ENCODE measurements around the gene MNAT1.
"Not testable (repeated sequence)": the region's sequence is repeated elsewhere in the genome, so short reads cannot be mapped to it uniquely, and the experiment has no call there.

Gene MNAT1

GRCh38 chr14:60744566-60744965, 10.0 kb downstream of the MNAT1 start:
- no peak for DNase-seq

DNA sequence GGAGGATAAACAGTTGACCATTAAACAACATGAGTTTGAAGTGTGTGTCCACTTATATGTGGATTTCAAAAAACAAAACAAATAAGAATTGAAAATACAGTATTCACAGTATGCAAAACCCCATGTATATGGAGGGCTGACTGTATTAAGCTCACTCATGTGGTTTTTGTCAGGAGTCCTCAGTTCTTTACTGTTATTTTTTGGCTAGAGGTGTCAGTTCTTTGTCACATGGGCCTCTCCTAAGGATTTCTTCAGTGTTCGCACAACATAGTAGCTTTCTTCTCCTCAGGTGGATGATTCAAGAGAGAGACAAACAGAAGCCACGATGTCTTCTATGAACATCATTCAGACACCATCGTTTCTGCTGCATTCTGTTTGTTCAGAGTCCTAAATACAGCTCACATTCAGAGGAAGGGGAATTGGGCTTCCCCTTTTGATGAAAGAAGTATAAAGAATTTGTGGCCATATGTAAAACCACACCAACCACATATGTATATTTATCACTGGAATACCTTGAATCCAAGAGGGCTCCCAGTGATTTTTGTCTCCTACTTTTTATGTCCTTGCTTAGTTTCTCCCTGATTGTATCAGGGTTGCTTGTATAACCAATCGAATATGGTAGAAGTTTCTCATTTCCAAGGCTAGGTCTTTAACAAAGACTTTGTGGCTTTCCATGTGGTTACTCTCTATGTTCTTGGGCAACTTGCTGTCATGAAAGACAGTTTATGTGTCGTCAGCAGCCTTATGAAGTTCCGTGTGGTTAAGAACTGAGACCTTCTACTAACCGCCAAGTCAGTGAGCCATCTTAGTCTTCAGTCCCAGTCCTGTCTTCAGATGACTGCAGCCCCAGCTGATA, 18.9 kb downstream of the MNAT1 start:
- DNase-seq: no peak

- no peak for DNase-seq
Observed at GRCh38 chr14:60756847-60757246, 22.3 kb downstream of the MNAT1 start.

- no peak for DNase-seq
Observed at GRCh38 chr14:60757567-60758002, 23.0 kb downstream of the MNAT1 start.

DNA sequence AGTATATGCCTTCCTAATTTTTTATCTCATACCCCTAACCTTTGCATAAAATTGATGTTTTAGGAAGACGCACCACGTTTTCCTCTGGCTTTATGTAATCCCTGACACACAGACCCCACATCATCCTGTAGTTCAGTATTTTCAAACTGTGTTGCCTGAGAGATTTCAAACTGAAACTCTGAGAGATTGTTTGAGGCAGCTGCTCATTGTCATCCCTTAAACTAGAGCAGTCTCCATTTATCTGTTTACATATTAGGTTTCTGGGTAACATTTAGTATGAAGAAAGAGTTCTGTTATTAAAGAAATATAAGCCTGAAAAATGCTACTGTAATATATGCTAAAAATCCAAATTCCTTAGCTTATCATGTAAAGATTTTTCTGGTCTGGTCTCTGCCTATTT, 24.3 kb downstream of the MNAT1 start:
- no peak for DNase-seq

DNA sequence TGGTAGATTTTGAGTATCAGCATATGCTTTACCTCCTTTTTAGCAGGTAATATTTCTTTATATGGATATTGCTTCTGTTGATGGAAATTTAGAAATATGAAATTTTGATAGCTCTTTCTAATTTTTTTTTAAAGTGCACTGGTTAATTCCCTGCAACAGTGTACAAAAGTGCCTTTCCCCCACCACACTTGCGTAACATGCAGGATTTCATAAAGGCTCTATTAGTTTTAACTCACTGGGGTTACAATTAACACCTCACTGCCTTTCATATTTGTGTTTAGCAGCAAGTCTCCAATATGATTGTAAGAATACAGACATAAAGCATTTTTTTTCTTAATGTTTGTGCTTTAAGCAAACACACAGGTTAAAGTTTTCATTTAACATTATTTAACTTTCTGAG, 25.6 kb downstream of the MNAT1 start:
- DNase-seq: no peak

DNA sequence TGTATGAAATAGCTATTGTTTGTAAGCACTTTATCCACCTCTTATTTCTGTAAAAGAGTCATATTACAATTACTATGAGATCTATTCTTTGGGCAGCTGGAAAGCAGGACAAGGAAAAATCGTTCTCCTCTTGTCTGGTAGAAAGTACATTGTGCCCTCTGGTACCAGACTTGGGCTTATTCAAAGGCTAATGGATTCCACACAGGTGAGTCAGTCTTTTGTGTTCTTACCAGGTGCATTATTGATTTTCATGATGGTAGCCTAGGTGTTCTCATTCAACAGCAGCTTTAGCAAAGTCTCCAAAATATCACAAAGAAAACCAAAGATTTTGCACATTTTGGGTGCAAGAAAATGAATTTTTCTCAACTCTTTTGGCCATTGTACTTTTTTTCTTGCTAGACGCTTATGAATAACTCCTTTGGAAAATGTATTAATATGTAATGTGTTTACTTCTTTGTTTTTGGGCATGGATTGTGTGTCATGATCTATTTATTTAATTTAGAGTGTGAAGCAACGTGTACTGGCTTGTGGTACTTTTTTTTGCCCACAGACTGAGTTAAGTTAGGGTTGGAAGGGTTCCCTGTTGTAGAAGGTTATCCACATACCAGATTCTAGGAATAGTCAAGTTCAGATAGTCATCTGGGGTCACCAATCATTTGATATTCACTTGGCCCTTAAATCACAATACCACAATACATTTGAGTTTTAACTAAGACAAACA, 26.2 kb downstream of the MNAT1 start:
- DNase-seq: peak; percentile 45

DNA sequence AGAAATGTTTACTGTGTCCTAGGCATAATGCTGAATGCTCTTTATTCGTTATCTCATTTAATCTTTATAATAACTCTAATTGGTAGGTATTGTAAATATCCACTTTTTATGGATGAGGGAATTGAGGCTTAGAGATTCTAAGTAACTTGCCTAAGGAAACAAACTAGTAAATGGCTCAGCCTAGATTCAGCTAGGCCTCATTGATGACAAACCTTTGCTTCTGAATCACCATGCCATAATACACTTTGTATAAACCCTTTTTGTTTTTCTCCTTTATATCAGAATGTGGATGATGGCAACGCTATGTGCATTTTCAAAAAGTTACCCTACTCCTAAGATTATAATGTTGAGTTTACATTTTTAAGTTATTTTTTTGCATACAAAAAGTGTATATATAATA, 34.0 kb downstream of the MNAT1 start:
- DNase-seq: no peak

DNA sequence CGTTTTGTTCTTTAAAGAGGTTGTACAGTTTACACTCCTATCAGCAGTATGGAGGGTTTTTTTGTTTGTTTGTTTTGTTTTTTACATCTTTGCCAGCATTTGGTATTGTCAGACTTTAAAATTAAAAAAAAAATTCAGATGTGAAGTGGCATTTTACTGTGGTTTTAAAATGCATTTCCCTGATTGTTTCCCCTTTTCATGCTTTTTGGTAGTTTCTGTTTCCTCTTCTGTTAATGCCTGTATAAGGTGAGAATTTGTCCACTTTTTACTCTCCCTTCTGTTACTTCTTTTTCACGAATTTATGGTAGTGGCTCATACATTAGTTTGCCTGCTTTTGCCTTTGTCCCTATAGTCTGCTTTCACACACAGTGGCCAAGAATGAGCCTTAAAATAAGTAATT, 36.6 kb downstream of the MNAT1 start:
- DNase-seq: no peak

DNA sequence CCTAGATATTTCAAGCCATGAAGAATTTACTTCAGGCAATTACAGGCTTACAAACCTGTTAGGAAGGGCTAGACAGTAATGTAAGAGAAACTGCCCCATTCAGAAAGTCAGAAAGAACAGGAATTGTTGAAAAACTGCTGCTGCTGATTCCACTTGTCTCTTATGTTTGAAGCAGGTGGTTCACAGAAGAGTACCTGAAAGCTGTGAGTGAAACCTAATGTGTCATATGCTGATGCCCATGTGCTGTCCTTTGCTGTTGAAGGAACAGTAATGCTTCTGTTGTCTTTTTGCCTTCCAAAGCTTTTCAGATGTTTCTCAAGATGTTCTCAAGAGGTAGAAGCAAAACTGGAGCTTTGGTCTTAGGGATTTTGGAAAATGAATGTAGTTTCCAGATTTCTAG, 39.0 kb downstream of the MNAT1 start:
- DNase-seq: no peak

DNA sequence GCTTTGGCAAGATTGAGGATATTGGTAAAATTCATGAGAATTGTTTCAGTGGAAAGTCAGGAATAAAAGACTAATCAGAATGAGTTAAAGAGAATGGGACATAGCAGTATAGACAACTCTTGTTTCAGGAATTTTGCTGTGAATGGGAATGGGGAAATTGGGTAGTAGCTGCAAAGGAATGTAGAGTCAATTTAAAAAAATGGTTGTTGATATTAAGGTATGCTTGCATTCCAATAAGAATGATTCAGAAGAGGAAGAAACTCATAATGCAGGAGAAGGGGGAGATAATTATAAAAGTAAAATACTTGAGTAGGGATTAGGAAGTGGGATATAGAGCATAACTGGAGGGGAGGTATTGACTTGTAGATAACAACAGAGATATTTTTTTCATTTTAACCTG, 40.7 kb downstream of the MNAT1 start:
- no peak for DNase-seq

- DNase-seq: no peak
Observed at GRCh38 chr14:60777856-60778578, 43.5 kb downstream of the MNAT1 start.

DNA sequence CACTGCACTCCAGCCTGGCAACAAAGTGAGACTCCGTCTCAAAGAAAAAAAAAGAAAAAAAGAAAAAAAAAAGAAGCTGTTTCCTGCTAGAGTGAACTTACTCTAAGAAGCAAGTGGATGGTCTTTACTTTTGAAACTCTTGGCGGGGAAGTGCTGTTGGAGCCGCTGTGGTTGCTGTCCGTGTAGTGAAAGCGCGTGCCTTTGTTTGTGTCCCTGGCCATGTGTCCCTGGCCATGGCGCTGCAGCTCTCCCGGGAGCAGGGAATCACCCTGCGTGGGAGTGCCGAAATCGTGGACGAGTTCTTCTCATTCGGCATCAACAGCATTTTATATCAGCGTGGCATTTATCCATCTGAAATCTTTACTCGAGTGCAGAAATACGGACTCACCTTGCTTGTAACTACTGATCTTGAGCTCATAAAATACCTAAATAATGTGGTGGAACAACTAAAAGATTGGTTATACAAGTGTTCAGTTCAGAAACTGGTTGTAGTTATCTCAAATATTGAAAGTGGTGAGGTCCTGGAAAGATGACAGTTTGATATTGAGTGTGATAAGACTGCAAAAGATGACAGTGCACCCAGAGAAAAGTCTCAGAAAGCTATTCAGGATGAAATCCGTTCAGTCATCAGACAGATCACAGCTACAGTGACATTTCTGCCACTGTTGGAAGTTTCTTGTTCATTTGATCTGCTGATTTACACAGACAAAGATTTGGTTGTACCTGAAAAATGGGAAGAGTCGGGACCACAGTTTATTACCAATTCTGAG, 45.4 kb downstream of the MNAT1 start:
- not testable (repeated sequence) for DNase-seq

DNA sequence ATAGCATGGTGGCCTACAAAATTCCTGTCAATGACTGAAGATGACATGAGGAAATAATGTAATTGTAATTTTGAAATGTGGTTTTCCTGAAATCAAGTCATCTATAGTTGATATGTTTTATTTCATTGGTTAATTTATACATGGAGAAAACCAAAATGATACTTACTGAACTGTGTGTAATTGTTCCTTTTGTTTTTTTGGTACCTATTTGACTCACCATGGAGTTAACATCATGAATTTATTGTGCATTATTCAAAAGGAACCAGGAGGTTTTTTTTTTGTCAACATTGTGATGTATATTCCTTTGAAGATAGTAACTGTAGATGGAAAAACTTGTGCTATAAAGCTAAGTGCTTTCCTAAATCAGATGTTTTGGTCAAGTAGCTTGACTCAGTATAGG, 46.0 kb downstream of the MNAT1 start:
- not testable (repeated sequence) for DNase-seq

GRCh38 chr14:60786905-60787304, 52.3 kb downstream of the MNAT1 start:
- DNase-seq: no peak

DNA sequence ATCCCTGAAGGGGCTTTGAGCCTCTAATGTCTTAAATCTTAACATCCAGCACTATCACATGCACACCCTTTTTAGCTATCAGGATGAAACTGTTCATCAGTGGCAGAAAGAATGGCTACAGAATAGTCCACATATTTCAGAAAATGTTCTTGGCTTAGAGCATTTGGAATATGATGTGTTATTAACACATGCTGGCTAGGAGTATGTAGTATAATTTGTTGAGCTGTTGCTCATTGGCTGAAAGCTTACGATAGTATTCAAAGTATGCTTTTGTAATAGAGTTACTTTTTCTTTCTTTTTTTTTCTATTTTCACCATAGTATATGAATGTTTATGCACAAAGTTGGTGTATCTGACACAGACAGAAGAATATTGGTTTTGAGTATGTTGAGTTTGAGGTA, 55.1 kb downstream of the MNAT1 start:
- DNase-seq: no peak

GRCh38 chr14:60790850-60791249, 56.3 kb downstream of the MNAT1 start:
- DNase-seq: no peak

GRCh38 chr14:60796434-60796833, 61.9 kb downstream of the MNAT1 start:
- DNase-seq: no peak

- DNase-seq: no peak
Observed at GRCh38 chr14:60800409-60800808, 65.8 kb downstream of the MNAT1 start.

GRCh38 chr14:60803871-60804270, 69.3 kb downstream of the MNAT1 start:
- DNase-seq: no peak

DNA sequence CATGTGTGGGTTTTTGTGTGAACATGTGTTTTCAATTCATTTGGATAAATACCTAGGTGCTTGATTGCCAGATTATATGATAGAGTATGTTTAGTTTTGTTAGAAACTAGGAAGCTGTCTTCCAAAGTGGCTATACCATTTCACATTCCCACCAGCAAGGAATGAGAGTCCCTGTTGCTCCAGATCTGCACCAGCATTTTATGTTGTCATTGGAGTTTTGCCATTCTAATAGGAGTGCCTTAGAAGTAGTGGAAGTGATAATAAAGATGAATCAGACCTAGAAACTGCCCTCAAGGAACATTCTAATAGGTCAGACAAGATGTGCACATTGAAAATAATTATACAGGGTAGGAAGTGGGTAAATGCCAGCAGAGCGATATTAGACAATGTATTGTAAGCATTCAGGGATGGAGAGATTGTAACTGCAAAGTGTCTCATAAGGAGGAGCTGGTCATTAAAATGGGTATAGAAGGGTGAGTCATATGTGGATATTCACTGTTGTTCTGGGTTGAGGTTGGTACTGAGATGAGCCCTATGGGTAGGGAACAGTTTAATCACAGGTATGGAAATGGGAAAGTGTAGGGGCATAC, 71.4 kb downstream of the MNAT1 start:
- no peak for DNase-seq

DNA sequence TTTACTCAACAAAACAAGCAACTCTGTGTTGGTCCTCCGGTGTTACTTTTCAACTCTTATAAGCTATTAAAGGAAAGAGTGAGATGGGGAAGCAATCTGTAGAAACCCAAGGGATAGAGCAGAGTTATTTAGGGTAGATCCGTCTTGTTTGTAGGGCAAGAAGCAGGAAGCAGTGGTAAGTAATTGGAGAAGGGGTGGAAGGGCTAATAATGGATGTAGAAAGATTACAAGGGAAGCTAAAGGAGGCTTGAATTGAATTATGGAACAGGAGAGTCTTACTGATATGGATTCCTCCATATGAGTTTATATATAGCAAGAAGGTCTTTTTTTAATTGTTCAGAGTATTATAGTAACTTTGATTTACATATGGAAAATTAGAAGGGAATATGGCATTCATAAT, 72.7 kb downstream of the MNAT1 start:
- no peak for DNase-seq

- no peak for DNase-seq
Observed at GRCh38 chr14:60807971-60808370, 73.4 kb downstream of the MNAT1 start.

Data from NCI-H2081 treated with DMSO at 0.1 percent for 48 hours (cell line).